ENCODE results near the gene MRPL36.
"Not testable (repeated sequence)": the region's sequence is repeated elsewhere in the genome, so short reads cannot be mapped to it uniquely, and the experiment has no call there.

Gene MRPL36

DNA sequence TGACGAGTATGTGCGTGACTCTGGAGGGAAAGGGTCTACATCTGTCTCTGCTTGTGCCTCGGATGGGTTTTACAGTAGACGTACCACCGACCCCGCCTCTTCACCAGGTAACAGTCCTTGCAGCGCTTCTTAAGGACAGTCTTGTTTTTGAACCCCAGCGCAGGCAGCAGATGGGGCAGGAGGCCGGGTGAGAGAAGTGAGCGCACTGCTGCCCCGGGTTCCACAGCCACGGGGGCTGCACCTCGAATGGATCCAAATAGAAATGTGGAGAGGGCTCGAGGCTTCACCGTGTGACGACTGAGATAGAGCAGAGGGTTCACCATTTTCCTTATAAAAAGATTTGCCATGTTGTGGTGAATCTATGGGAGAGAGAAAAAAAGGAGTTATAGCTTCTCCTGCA lies 1.0 kb downstream of the MRPL36 start:
- DNase-seq, ATAC-seq, H3K9me3 Mint-ChIP-seq, H3K27me3 Mint-ChIP-seq: not testable (repeated sequence)
- H3K4me3 Mint-ChIP-seq, result peak overlapping the region; percentile 94
- H3K36me3 Mint-ChIP-seq (ENCODE audit: low read depth), result peaks cover 40% of the 10 kb centered on the region
- peaks cover 62% of the 10 kb centered on the region for H3K4me1 Mint-ChIP-seq
- peak overlapping the region; percentile 81 for H3K27ac Mint-ChIP-seq

DNA sequence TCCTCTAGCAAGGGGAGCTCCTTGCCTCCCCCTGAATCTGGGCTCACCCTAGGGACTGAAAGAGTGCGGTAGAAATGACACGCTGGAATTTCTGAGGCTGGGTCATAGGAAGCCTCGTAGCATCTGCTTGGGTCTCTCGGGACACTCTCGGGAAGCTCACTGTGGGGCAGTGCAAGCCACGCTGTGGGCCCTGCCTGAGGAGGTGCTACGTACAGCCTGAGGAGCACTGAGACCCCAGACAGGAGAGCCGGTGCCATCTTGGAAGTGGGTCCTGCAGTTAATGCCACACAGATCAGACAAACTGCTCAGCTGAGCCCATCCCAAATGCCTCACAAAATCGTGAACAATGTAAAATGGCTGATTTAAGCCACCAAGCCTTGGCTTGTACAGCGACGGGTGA lies 1.8 kb downstream of the MRPL36 start:
- Mint-ChIP-seq H3K4me1 (peaks cover 62% of the 10 kb centered on the region), H3K4me3 (peak overlapping the region; percentile 94), H3K36me3 (ENCODE audit: low read depth) (peaks cover 33% of the 10 kb centered on the region), H3K27me3 (no peaks in the 10 kb centered on the region), H3K9me3 (no peaks in the 10 kb centered on the region), H3K27ac (peak overlapping the region; percentile 27)
- DNase-seq (no peak), ATAC-seq (no peak)

DNA sequence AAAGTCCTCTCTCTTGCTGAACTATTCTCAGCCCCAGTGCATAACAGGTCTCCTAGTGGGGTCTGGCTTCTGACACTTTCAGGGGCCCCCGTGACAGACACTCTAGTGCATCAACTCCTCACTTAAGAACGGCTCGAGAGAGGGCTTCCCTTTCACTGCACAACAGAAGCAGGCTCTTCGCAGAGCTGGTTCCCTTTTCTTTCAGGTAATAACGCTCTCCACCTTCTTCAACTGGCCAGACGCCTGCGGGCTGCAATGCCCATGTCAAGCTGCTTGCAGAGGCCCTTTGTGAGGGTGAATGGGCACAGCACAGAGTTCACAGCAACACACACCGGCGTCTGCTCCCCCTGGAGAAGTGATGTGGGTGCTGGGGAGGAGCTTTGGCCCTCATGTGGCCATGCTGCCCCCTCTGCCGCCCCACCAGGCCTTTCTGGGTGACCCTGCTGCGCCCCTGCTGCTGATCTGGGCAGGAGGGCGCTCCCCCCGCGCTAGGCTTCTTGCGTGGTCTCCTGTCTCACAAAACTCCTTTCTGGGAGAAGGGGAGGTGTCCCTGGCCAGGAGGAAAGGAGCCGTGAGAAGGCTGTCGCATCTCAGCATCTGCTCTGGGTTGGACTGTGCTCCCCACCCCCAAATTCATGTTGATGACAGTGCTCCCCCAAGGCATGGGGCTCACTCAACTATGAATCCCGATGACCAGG lies 2.4 kb downstream of the MRPL36 start:
- Mint-ChIP-seq H3K27ac (peak overlapping the region; percentile 27), H3K4me3 (no peak overlapping the region), H3K4me1 (peaks cover 63% of the 10 kb centered on the region), H3K9me3 (no peaks in the 10 kb centered on the region), H3K36me3 (ENCODE audit: low read depth) (peaks cover 28% of the 10 kb centered on the region), H3K27me3 (no peaks in the 10 kb centered on the region)
- DNase-seq (no peak), ATAC-seq (no peak)

DNA sequence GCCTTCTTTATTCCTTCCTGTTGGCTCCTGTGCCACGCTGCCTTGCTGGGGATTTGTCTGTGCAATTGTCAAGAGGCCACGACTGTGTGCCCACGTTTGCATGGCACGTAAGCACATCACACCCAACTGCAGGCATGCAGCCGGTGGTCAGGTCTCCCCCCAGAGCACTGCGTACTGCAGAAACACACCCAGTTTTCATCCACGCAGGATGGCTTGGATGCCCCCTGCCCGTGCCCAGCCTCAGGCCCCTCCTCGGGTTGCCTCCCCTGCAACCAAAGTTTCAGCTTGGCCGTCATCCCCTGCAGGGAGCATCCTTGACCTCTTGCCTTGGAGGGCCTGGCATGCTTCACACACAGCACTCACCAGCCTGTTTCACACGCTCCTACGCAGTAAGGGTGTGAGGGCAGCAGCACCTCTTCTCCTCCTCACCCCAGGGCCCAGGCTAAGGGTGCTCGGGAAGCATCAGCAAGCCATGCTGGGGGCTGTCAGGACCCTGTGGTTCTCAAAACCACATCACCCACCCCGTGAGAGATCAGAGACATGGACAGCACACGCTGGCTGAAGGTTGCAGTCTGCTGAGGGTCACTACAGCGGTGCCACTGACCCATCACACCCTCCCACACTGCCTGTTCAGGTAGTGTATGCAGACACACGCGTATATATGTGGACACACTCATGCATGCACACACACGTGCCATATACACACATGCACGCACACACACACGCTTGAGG lies 3.1 kb downstream of the MRPL36 start:
- Mint-ChIP-seq H3K36me3 (ENCODE audit: low read depth) (peaks cover 25% of the 10 kb centered on the region), H3K4me1 (peaks cover 67% of the 10 kb centered on the region), H3K27ac (no peak overlapping the region), H3K4me3 (no peak overlapping the region), H3K9me3 (no peaks in the 10 kb centered on the region), H3K27me3 (no peaks in the 10 kb centered on the region)
- ATAC-seq, result no peak
- no peak for DNase-seq

DNA sequence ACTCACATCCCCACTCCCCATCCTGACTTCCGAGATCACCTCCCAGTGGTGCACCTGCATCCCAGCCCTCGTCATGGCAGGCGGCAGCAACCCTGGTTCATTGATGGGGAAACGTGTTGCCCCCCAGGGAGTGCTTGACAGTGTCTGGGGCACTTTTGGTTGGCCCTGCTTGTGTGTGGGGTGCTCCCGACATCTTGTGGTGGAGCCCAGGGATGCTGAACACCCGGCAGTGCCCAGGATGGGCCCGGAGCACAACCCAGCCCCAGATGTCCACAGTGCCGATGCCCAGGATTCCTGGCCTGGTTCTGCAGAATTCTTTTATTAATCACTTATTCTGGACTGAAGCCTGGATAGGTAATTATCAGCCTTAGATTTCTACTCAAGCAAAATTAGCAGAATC lies 3.7 kb downstream of the MRPL36 start:
- peaks cover 73% of the 10 kb centered on the region for H3K4me1 Mint-ChIP-seq
- no peaks in the 10 kb centered on the region for H3K9me3 Mint-ChIP-seq
- no peaks in the 10 kb centered on the region for H3K27me3 Mint-ChIP-seq
- ATAC-seq (no peak), DNase-seq (no peak)
- H3K36me3 Mint-ChIP-seq (ENCODE audit: low read depth), result peaks cover 25% of the 10 kb centered on the region
- H3K4me3 Mint-ChIP-seq, result no peak overlapping the region
- H3K27ac Mint-ChIP-seq, result no peak overlapping the region

DNA sequence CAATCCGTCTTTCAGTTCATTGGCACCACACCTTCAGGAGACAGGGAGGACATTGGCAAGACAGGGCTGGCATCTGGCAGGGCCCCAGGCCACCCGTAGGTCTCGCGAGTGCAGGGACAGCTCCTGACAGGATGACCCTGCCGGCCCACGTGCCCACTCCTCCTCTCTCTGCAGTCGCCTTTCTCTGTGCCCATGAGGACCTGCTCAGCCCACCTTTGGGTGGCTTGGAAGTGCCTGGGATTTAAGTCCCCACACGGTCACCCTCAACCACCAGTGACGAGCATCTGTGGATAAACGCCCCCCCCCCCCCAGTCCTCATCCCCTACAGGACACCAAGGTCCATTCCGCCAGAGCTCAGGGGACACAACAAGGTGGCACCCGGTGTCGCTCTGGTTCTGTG lies 4.1 kb downstream of the MRPL36 start:
- peak overlapping the region; percentile 12 for H3K27ac Mint-ChIP-seq
- H3K27me3 Mint-ChIP-seq, result no peaks in the 10 kb centered on the region

DNA sequence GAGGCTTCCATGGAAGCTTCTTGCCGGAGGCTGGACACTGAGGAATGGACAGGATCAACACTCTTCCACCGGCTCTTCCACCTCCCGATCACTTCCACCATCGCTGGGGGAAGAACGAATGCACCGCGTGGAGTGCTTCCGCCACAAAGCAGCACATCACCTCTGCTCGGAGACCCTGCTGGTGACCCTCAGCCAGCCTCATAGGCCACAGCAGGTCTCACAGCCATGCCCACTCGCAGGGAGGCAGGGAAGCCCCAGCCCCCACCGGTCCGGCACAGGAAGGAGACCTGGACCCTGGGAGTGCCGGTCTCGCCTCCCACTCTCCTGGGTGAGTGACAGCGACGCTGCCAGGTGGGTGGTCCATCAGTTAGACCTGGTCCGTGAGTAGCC lies 4.7 kb downstream of the MRPL36 start:
- Mint-ChIP-seq H3K36me3 (ENCODE audit: low read depth) (peaks cover 25% of the 10 kb centered on the region), H3K27ac (peak overlapping the region; percentile 99), H3K4me3 (no peak overlapping the region), H3K4me1 (peaks cover 78% of the 10 kb centered on the region), H3K9me3 (no peaks in the 10 kb centered on the region), H3K27me3 (no peaks in the 10 kb centered on the region)
- no peak for ATAC-seq
- DNase-seq, result no peak

More for the DNA sequence above, 4.1 kb downstream of the MRPL36 start:
- H3K4me3 Mint-ChIP-seq, result no peak overlapping the region
- ATAC-seq, result no peak
- H3K4me1 Mint-ChIP-seq, result peaks cover 76% of the 10 kb centered on the region
- no peaks in the 10 kb centered on the region for H3K9me3 Mint-ChIP-seq
- H3K36me3 Mint-ChIP-seq (ENCODE audit: low read depth), result peaks cover 25% of the 10 kb centered on the region
- DNase-seq, result no peak

DNA sequence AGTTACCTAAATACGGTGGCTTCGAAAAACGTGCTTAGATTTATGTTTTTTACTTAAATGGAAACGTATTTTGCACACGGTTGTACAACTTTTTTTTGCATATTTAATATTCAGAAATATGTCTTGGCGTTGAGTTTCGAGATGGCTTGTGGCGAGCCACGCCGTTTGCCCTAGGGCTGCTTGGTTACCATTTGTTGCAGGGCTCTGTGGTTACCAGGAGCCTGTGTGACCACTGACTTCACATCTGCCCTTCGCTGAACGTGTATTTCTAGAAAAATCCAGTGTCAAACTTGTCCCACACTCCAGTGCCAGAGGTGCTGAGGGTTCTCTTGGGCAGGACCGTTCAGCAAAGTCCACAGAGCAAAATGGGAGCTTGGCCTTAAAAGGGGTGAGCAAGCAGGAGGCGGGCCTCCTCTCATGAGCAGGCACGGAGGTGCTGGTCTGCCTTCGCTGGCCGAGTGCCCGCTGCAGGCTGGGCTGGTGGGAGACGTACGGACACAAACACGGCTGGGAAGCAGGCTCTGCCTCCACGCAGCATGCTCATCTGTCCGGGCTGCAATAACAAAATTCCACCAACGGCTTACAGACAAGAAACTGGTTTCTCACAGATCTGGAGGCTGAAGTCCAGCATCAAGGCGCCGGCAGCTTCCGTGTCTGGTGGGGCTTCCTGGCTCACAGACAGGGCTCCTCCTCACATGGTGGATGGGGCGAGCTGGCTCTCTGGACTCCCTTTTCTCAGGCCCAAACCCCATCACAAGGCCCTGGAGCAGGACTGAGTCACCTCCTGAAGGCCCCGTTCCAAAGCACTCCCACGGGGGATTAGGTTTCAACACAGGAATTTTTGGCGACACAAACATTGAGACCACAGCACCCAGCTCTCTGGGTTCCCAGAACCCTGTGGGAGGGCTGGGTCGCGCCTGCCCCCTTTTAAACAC lies 5.4 kb downstream of the MRPL36 start:
- DNase-seq (no peak), ATAC-seq (no peak)
- H3K27me3 Mint-ChIP-seq, result no peaks in the 10 kb centered on the region
- no peaks in the 10 kb centered on the region for H3K9me3 Mint-ChIP-seq
- H3K36me3 Mint-ChIP-seq (ENCODE audit: low read depth), result peaks cover 25% of the 10 kb centered on the region
- peaks cover 83% of the 10 kb centered on the region for H3K4me1 Mint-ChIP-seq
- peak overlapping the region; percentile 99 for H3K27ac Mint-ChIP-seq
- H3K4me3 Mint-ChIP-seq, result peak overlapping the region; percentile 78

DNA sequence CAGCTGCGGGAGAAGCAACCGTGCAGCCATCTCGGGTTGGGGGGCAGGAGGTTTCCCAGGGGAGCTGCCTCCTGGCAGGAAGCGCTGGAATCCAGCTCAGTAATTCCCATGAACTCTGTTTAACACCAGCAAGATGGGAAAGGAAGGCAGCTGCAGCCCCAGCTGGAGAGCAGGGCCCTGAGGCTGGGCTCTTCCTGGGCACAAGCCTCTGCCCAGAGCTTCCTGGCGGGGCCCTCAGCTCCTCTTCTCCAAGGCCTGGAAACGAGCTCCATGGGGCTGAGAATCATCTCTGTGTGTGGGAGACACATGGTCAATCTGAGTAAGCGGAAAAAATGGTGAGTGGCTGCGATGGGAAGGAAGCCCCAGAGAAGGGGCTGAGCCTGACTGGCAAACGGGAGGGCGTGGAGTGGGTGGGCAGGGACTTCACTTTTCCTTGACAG lies 6.3 kb downstream of the MRPL36 start:
- H3K9me3 Mint-ChIP-seq, result no peaks in the 10 kb centered on the region
- peaks cover 87% of the 10 kb centered on the region for H3K4me1 Mint-ChIP-seq
- peak; percentile 63 for DNase-seq
- H3K27me3 Mint-ChIP-seq, result no peaks in the 10 kb centered on the region
- ATAC-seq, result peak; percentile 56
- peak overlapping the region; percentile 99 for H3K27ac Mint-ChIP-seq
- H3K4me3 Mint-ChIP-seq, result peak overlapping the region; percentile 78
- peaks cover 17% of the 10 kb centered on the region for H3K36me3 Mint-ChIP-seq (ENCODE audit: low read depth)

DNA sequence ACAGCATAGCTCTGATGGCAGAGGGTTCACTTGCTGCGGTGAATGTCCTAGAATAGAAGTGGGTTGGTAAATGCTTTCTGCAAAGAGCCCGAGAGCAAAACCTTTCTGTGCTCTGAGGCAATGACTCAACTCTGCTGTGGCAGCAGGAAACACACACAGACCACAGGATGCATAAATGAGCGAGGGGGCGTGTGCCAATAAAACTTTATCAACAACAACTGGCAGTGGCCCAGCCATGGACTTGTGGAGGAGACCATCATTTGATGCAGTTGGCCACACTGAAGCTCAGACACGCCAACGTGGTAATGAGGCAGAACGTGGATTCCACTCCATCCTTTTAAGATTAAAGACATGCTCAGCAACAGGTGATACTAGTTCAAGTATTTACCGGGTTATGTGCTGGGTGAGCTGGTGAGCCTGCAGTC lies 6.8 kb downstream of the MRPL36 start:
- Mint-ChIP-seq H3K27ac (peak overlapping the region; percentile 99), H3K27me3 (no peaks in the 10 kb centered on the region), H3K9me3 (no peaks in the 10 kb centered on the region), H3K36me3 (ENCODE audit: low read depth) (peaks cover 14% of the 10 kb centered on the region), H3K4me3 (peak overlapping the region; percentile 78), H3K4me1 (peaks cover 87% of the 10 kb centered on the region)
- ATAC-seq (peak; percentile 92), DNase-seq (peak; percentile 72)

DNA sequence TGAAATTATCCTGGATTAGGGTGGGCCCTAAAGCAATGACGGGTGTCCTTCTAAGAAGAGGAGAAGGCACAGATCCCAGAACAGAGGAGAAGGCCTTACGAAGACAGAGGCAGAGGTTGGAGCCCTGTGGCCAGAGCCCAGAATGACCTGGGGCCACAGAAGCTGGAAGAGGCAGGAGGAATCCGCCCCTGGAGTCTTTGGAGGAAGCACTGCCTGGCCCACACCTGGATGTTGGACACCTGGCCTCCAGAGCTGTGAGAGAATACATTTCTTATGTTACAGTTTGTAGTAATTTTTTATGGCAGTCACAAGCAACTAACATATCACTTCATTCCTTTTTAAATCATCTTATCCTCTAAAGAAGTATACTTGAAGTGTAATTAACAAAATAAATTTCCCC lies 8.5 kb downstream of the MRPL36 start:
- Mint-ChIP-seq H3K27me3 (no peaks in the 10 kb centered on the region), H3K4me3 (no peak overlapping the region), H3K4me1 (peaks cover 78% of the 10 kb centered on the region), H3K36me3 (ENCODE audit: low read depth) (peaks cover 4% of the 10 kb centered on the region), H3K27ac (no peak overlapping the region), H3K9me3 (no peaks in the 10 kb centered on the region)
- DNase-seq, result no peak
- ATAC-seq, result no peak

DNA sequence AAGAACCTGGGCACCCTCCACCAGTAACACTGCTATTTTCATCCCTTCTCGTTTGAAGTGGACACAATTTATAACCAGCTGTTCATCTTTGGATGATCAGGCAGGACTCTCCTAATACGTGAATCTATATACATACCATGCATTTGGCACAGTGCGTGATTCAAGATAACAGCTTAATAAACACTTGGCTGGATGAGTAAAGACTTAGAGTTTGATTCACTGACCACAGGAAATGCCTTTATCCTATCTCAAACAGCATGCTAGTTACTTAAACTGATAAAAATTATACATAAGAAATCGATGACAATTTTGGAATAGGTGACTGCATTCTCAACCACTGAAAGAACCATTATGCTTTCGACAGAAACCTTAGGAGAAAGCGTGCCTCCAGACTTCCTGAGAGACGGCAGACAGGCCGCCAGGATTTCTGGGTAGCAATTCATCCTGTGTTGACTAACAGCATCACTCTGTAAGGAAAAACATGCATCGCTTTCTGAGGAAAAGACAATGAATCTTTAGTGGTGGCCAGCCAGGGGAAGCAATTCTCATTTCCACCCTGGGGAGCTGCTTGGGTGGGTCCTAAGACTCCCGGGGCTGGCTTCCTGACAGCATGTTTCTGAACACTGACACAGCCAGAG lies 9.7 kb downstream of the MRPL36 start:
- DNase-seq (no peak), ATAC-seq (no peak)
- no peaks in the 10 kb centered on the region for H3K27me3 Mint-ChIP-seq
- peaks cover 74% of the 10 kb centered on the region for H3K4me1 Mint-ChIP-seq
- peak overlapping the region; percentile 60 for H3K27ac Mint-ChIP-seq
- H3K9me3 Mint-ChIP-seq, result no peaks in the 10 kb centered on the region
- peak overlapping the region; percentile 13 for H3K4me3 Mint-ChIP-seq
- H3K36me3 Mint-ChIP-seq (ENCODE audit: low read depth), result no peaks in the 10 kb centered on the region

DNA sequence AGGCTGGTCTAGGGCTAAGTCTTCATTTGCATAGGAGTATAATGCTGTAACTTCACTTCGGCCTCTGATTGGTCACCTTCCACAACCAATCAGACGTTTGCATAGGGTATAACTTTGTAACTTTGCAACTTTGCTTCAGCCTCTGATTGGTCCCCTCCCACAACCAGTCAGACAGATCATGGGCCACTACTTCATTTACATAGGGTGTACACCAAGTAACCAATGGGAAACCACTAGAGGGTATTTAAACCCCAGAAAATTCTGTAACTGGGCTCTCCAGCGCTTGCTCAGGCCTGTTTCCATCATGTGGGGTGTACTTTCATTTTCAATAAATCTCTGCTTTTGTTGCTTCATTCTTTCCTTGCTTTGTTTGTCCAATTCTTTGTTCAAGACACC lies 10.2 kb downstream of the MRPL36 start:
- peak; percentile 3 for ATAC-seq
- not testable (repeated sequence) for H3K9me3 Mint-ChIP-seq; DNase-seq; H3K36me3 Mint-ChIP-seq (ENCODE audit: low read depth); H3K27me3 Mint-ChIP-seq
- Mint-ChIP-seq H3K4me1 (peaks cover 72% of the 10 kb centered on the region), H3K27ac (peak overlapping the region; percentile 60), H3K4me3 (peak overlapping the region; percentile 13)

DNA sequence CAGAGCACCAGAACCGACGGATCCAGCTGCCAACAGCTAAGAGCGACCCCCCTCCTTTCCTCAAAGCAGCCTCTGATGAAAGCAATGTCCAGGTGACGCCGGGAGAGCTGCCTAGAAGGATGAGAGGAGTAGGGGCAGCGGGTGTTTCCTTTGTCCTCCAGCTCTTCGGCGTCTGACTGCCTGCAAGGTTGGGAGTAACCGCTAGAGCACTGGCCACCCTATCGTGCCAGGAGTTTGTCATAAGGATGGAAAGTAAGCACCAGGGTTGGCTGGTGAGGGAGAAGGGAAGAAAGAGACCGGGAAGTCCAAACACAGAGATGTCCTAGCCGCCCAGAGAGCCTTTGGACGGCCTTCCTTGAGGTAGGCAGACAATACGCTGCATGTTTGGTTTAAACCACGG lies 10.8 kb downstream of the MRPL36 start:
- ATAC-seq (no peak), DNase-seq (no peak)
- Mint-ChIP-seq H3K9me3 (no peaks in the 10 kb centered on the region), H3K4me1 (peaks cover 68% of the 10 kb centered on the region), H3K36me3 (ENCODE audit: low read depth) (no peaks in the 10 kb centered on the region), H3K27ac (no peak overlapping the region), H3K27me3 (no peaks in the 10 kb centered on the region), H3K4me3 (no peak overlapping the region)
